Endothelial cell of umbilical vein (primary cell): ENCODE results near the gene TMEM217. TPM values are rescaled to one million over a fixed set of nuclear protein-coding genes. Genes with fewer than 3 reads are reported as not detected.

Source experiments
- BruUV-seq: library from RNA; stranded (reverse); fragments of 400-500 nt; replicated peaks from 2 replicates; lab custom pipeline; 2021; lab: Mats Ljungman, UMichigan
- CTCF ChIA-PET: fragments of 300-600, 350-600 bp; sonication (Branson Sonifier 250); formaldehyde crosslinking; loops from one replicate; lab custom pipeline; 2021; ENCODE audit warnings: antibody characterized with exemption, inconsistent platforms; lab: Charles Lee
- POLR2A ChIA-PET: fragments of 300-600, 350-600 bp; sonication (Branson Sonifier 250); formaldehyde crosslinking; loops from one replicate; lab custom pipeline; 2021; ENCODE audit warnings: antibody characterized with exemption, inconsistent platforms; lab: Charles Lee
- DNase-seq: peaks from one replicate; pipeline ENCODE4 v3.0.0-alpha.2; 2011; ENCODE audit warnings: low read depth, low spot score
- FAIRE-seq: peaks from 2 replicates; lab custom pipeline; 2011; peaks lifted over from hg19 to GRCh38; lab: Jason Lieb, UNC
- H2AFZ ChIP-seq: 2 replicates; pipeline ENCODE4 v1.6.0; 2012; ENCODE audit warnings: low read depth, low read length, control low read depth, inconsistent platforms
- H3K27ac ChIP-seq: 2 replicates; pipeline ENCODE4 v1.5.1; 2011; ENCODE audit warnings: low read depth, mild to moderate bottlenecking, control low read depth, low read length, moderate library complexity; ENCODE audit not compliant: insufficient read depth
- H3K27me3 ChIP-seq, 2 experiments: 2 replicates each; pipeline versions ENCODE4 v1.6.0 to v1.6.1; 2011; ENCODE audit warnings: low read length in 2 of 2, mixed read lengths in 1 of 2; ENCODE audit not compliant: control insufficient read depth in 2 of 2, insufficient read depth in 2 of 2
- H3K36me3 ChIP-seq, 2 experiments: 2 replicates in 1 of 2; 3 replicates in 1 of 2; pipeline ENCODE4 v1.5.1; 2011; ENCODE audit warnings: low read length in 2 of 2, mild to moderate bottlenecking in 1 of 2, moderate library complexity in 1 of 2; ENCODE audit not compliant: control insufficient read depth in 2 of 2, insufficient read depth in 2 of 2; ENCODE audit errors: extremely low read depth in 1 of 2
- H3K4me1 ChIP-seq: 3 replicates; pipeline ENCODE4 v1.5.1; 2011; ENCODE audit warnings: mild to moderate bottlenecking, low read length; ENCODE audit not compliant: control insufficient read depth, insufficient read depth; ENCODE audit errors: extremely low read depth
- H3K4me2 ChIP-seq: 2 replicates; pipeline ENCODE4 v1.6.1; 2011; ENCODE audit warnings: low read length, control low read depth, mixed read lengths; ENCODE audit not compliant: insufficient read depth
- H3K4me3 ChIP-seq, 3 experiments: fragments of 200-600 bp in 1 of 3; sonication (generic), shearing (Covaris generic) in 1 of 3; replicated peaks in 1 of 3; 2 replicates each; pipeline ENCODE4 v1.5.1; 2011 to 2016; ENCODE audit warnings: control low read depth in 3 of 3, low read length in 3 of 3, mild to moderate bottlenecking in 2 of 3, inconsistent platforms in 1 of 3, low read depth in 1 of 3, moderate library complexity in 1 of 3; ENCODE audit not compliant: insufficient read depth in 1 of 3
- H3K79me2 ChIP-seq: 2 replicates; pipeline ENCODE4 v1.6.0; 2012; ENCODE audit warnings: low read length, inconsistent platforms; ENCODE audit not compliant: control insufficient read depth, insufficient read depth
- H3K9ac ChIP-seq: replicated peaks from 2 replicates; pipeline ENCODE3; 2011; ENCODE audit warnings: low read length, control low read depth; ENCODE audit not compliant: insufficient read depth; ENCODE audit errors: extremely low read depth
- H3K9me1 ChIP-seq: replicated peaks from 3 replicates; pipeline ENCODE4 v1.6.0; 2011; ENCODE audit warnings: mild to moderate bottlenecking, low read length; ENCODE audit not compliant: control insufficient read depth, insufficient read depth; ENCODE audit errors: extremely low read depth
- H3K9me3 ChIP-seq: replicated peaks from 2 replicates; pipeline ENCODE4 v1.5.1; 2012; ENCODE audit warnings: low read length, inconsistent platforms; ENCODE audit not compliant: control insufficient read depth, insufficient read depth
- H4K20me1 ChIP-seq: replicated peaks from 2 replicates; pipeline ENCODE3; 2011; ENCODE audit warnings: mild to moderate bottlenecking, low read length; ENCODE audit not compliant: control insufficient read depth, insufficient read depth; ENCODE audit errors: extremely low read depth
- EZH2 ChIP-seq: IDR thresholded peaks from 2 replicates; pipeline ENCODE4 v1.6.1; 2012; ENCODE audit warnings: borderline replicate concordance, low read depth, mild to moderate bottlenecking, moderate library complexity, low read length, inconsistent platforms; ENCODE audit not compliant: severe bottlenecking
- FOS ChIP-seq: IDR thresholded peaks from 2 replicates; pipeline ENCODE4 v1.6.1; 2011; ENCODE audit warnings: mild to moderate bottlenecking, low read length, moderate library complexity, borderline replicate concordance; ENCODE audit not compliant: insufficient read depth
- GATA2 ChIP-seq: IDR thresholded peaks from 2 replicates; pipeline ENCODE4 v1.7.0; 2011; ENCODE audit warnings: low read depth, mild to moderate bottlenecking, moderate library complexity, mixed read lengths, low read length; ENCODE audit not compliant: insufficient read length, insufficient read depth
- JUN ChIP-seq: IDR thresholded peaks from 2 replicates; pipeline ENCODE4 v1.6.1; 2011; ENCODE audit warnings: borderline replicate concordance, low read depth; ENCODE audit not compliant: insufficient read length, insufficient read depth
- MYC ChIP-seq: IDR thresholded peaks from one replicate; pipeline ENCODE4 v1.6.1; 2011; ENCODE audit warnings: mild to moderate bottlenecking, low read depth, low read length
- POLR2A ChIP-seq: IDR thresholded peaks from 2 replicates; pipeline ENCODE4 v1.6.1; 2012; ENCODE audit warnings: low read depth, mild to moderate bottlenecking, control low read depth, low read length
- POLR2AphosphoS5 ChIP-seq: IDR thresholded peaks from 2 replicates; pipeline ENCODE4 v1.6.1; 2012; ENCODE audit warnings: low read depth, mild to moderate bottlenecking, control low read depth, low read length, moderate library complexity; ENCODE audit not compliant: insufficient read depth
- dilution Hi-C: fragments of 300-500 bp; cut with MboI; formaldehyde crosslinking; loops from one replicate; pipeline ENCODE4 v1.15.0; 2019; ENCODE audit warnings: low sequenced_read_pairs; ENCODE audit not compliant: extremely low pct_ligation_motif_present
- intact Hi-C: fragments of 100-400 bp; cut with micrococcal nuclease; formaldehyde crosslinking; loops from one replicate; pipeline ENCODE4 v1.10.0; 2022
- polyA plus RNA-seq, 4 experiments: library from polyadenylated mRNA; depleted of rRNA in 3 of 4; stranded (reverse) in 3 of 4; unstranded in 1 of 4; fragments of >200 nt; gene quantifications; 2 replicates each; pipeline versions ENCODE4 v1.2.1 to v1.2.3, GENCODE V29; 2011 to 2012; ENCODE audit warnings: missing spikeins in 1 of 4
- total RNA-seq: library from RNA; stranded (reverse); gene quantifications from 2 replicates; pipeline ENCODE4 v1.2.3, GENCODE V29; 2021
- TF ChIP-seq, protein P1 (sequence below), 2 donors: IDR thresholded peaks; 1 replicate in 1 of 2; 2 replicates in 1 of 2; pipeline ENCODE4 v1.5.1; 2011; ENCODE audit warnings: low read length in 2 of 2, mild to moderate bottlenecking in 2 of 2, moderate library complexity in 2 of 2, control low read depth in 1 of 2, inconsistent platforms in 1 of 2, low read depth in 1 of 2; ENCODE audit not compliant: insufficient read depth in 1 of 2; ENCODE audit errors: extremely low read depth in 1 of 2
- TF ChIP-seq, protein P2 (sequence below): IDR thresholded peaks from 2 replicates; pipeline ENCODE4 v1.6.1; 2011; ENCODE audit not compliant: insufficient read depth, insufficient read length

Gene TMEM217
- total and polyA plus RNA-seq, 2 donors (not counting 3 experiments of a cell fraction or from before 2014, with no cell fraction given) = 6.8 to 15.8 TPM

- DNase-seq (no peak), FAIRE-seq (no peak)
- H3K4me1 ChIP-seq = peaks cover 14% of the 10 kb centered on the region
- dilution Hi-C loops = no loop called here
- no peaks in the 10 kb centered on the region for H3K27me3 ChIP-seq
- no peak overlapping the region for H2AFZ ChIP-seq
- no TSS peak for BruUV-seq
- no peaks in the 10 kb centered on the region for H3K9me3 ChIP-seq
- TF ChIP-seq, protein P1, sequence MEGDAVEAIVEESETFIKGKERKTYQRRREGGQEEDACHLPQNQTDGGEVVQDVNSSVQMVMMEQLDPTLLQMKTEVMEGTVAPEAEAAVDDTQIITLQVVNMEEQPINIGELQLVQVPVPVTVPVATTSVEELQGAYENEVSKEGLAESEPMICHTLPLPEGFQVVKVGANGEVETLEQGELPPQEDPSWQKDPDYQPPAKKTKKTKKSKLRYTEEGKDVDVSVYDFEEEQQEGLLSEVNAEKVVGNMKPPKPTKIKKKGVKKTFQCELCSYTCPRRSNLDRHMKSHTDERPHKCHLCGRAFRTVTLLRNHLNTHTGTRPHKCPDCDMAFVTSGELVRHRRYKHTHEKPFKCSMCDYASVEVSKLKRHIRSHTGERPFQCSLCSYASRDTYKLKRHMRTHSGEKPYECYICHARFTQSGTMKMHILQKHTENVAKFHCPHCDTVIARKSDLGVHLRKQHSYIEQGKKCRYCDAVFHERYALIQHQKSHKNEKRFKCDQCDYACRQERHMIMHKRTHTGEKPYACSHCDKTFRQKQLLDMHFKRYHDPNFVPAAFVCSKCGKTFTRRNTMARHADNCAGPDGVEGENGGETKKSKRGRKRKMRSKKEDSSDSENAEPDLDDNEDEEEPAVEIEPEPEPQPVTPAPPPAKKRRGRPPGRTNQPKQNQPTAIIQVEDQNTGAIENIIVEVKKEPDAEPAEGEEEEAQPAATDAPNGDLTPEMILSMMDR (IDR thresholded peaks at IDR 0.05; ENCODE audit: extremely low read depth in 1 of 2, insufficient read depth in 1 of 2, low read depth in 1 of 2, low read length in 2 of 2) = no peak
- no peak for TF ChIP-seq FOS
- no peak for TF ChIP-seq GATA2
- TF ChIP-seq POLR2A = no peak
- no peak for TF ChIP-seq POLR2AphosphoS5
- TF ChIP-seq JUN = no peak
- no peak for TF ChIP-seq EZH2
- TF ChIP-seq, protein P2, sequence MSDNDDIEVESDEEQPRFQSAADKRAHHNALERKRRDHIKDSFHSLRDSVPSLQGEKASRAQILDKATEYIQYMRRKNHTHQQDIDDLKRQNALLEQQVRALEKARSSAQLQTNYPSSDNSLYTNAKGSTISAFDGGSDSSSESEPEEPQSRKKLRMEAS = no peak
- TF ChIP-seq MYC = no peak
- no peaks in the 10 kb centered on the region for H3K9me1 ChIP-seq
- no peak overlapping the region for H3K4me2 ChIP-seq
- intact Hi-C loops = no loop called here
- H3K4me3 ChIP-seq = no peak overlapping the region
- peaks cover 2% of the 10 kb centered on the region for H3K79me2 ChIP-seq
- H3K36me3 ChIP-seq = peaks cover 5 to 15% of the 10 kb centered on the region in 2 experiments
- CTCF ChIA-PET = interaction anchor here (1.3 to 6.8 kb wide), 5 partner anchors 35 to 153 kb away, joined by 3 to 399 read pairs (median 81); no protein-coding TSS in a partner anchor
- POLR2A ChIA-PET = no interaction called here
- no peak overlapping the region for H3K9ac ChIP-seq
- no peak overlapping the region for H3K27ac ChIP-seq
- no peaks in the 10 kb centered on the region for H4K20me1 ChIP-seq
Observed at GRCh38 chr6:37174515-37175331, 83.2 kb downstream of the TMEM217 start.
